ENCODE measurements around the gene KLHL12.
"Not testable (repeated sequence)": the region's sequence is repeated elsewhere in the genome, so short reads cannot be mapped to it uniquely, and the experiment has no call there.

KLHL12 gene

GRCh38 chr1:202945483-202945882 is 18.4 kb upstream of the KLHL12 start:
- no peak for DNase-seq

DNA sequence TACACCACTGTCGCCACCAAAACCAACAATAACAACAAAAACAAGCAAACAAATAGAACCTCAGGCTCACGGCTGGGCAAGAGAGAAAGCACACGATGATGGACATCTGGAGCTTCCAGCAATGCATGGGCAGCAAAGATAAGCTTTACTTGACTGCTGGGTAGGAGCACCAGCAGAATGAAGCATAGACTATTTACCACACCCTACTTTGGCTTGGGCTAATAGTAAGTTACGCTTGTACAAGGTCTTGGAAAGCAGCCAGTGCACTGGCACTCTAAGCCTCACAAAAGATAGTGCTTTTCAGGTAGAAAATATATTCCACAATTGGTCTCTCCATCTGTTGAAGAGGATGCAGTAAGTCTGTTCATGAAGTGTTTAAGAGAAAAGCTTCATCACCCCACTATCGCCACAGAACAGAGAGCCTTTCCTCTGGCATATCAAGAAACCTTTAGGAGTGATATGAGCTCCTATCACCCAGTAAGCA is 17.4 kb upstream of the KLHL12 start:
- DNase-seq: no peak

GRCh38 chr1:202942426-202942825 is 15.4 kb upstream of the KLHL12 start:
- DNase-seq: no peak

- no peak for DNase-seq
These were observed 14.3 kb upstream of the KLHL12 start for GRCh38 chr1:202941372-202941771.

DNA sequence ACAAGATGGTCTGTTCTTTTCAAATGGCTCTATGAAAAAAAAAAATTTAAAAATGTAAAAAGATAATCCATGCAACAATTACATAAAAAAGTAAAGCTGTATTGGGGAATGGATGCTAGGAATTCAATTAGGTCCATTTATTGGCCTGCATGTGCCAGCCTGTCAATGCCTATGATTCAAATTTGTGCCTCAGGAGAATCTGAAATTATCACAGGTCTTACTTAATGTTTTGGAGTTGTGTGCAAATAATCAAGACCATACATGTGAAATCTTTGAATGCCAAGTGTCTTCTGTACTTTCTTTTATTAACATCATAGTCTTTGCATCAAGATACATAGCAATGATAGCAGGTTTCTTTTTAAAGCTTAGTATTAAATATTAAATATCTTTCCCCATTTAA is 13.5 kb upstream of the KLHL12 start:
- DNase-seq: no peak

DNA sequence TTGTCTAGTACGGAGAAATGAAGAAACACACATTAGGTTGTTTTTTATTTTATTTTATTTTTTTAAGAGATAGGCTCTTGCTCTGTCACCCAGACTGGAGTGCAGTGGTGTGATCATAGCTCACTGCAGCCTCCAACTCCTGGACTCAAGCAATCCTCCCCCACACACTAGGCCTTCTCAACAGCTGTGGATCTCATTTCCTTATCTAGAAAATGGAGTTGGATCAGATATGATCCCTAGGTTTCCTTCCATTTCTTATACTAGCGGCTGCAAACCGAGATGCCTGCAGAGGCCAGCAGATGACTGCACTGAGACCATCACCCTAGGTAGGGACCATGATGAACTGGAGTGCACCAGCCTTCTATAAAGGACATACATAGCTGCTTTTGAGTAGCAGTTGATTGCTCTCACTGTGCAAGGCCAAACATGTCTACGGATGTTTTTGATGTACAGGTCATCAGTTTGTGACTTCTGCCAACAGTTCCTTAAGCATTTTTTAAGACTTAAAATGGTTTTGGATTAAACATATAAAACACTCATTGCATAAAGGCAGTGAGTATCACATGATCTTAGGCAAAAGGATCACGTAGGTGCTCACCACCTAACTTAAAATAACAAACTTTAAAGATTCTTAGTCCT is 11.4 kb upstream of the KLHL12 start:
- no peak for DNase-seq

GRCh38 chr1:202936409-202936808 is 9.4 kb upstream of the KLHL12 start:
- DNase-seq: not testable (repeated sequence)

- DNase-seq: no peak
These were observed 8.8 kb upstream of the KLHL12 start for GRCh38 chr1:202935844-202936243.

DNA sequence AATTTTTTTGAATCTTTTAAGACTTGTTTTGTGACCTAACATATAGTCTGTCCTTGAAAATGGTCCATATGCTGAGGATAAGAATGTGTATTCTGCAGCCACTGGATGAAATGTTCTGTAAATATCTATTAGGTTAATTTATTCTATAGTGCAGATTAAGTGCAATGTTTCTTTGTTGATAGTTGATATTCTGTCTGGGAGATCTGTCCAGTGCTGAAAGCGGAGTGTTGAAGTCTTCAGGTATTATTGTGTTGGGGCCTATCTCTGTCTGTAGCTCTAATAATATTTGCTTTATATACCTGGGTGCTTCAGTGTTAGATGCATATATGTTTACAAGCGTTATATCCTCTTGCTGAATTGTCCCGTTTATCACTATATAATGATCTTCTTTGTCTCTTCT is 7.7 kb upstream of the KLHL12 start:
- DNase-seq: no peak

- DNase-seq: no peak
These were observed 5.4 kb upstream of the KLHL12 start for GRCh38 chr1:202932476-202932875.

- no peak for DNase-seq
These were observed 3.5 kb downstream of the KLHL12 start for GRCh38 chr1:202923533-202923932.

DNA sequence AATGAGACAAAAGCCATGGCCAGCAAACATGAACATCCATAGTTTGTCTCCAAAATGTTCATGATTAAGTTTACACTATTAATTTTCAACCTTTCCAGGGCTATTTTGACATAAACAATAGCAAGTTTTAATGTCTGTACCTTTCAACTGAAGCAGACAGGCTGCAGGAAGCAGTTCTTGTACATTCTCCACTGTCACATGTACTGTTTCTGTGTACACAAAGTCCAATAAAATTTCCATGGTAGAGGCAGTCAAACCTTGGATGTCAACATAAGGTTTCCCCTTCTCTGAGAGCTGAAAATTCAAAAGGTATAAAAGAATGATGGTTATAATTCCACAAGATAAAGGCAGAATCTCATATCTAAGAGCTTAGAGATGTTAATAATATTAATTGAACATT is 7.4 kb downstream of the KLHL12 start:
- no peak for DNase-seq

DNA sequence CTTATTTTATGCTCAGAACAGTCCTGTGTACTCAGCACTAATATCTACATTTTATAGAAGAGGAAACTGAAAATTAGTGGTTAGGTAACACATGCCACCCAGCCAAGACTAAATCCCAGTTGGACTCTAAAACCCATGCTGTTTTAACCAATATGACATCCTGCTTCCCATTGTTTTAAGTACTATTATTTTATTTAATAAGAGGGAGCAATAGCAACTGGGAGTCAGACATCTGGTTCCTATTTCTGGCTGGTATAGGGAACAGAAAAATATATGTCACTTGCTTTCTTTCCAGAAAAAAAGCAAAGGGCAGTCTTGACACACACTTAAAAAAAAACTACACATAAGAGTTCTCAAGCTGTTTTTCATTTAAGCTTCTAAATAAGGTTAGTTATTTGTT is 11.9 kb downstream of the KLHL12 start:
- DNase-seq: no peak

DNA sequence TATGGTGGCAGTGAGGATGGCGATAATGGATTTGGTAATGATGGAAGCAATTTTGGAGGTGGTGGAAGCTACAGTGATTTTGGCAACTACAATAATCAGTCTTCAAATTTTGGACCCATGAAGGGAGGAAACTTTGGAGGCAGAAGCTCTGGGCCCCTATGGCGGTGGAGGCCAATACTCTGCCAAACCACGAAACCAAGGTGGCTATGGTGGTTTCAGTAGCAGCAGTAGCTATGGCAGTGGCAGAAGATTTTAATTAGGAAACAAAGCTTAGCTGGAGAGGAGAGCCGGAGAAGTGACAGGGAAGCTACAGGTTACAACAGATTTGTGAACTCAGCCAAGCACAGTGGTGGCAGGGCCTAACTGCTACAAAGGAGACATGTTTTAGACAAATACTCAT is 14.6 kb downstream of the KLHL12 start:
- not testable (repeated sequence) for DNase-seq

DNA sequence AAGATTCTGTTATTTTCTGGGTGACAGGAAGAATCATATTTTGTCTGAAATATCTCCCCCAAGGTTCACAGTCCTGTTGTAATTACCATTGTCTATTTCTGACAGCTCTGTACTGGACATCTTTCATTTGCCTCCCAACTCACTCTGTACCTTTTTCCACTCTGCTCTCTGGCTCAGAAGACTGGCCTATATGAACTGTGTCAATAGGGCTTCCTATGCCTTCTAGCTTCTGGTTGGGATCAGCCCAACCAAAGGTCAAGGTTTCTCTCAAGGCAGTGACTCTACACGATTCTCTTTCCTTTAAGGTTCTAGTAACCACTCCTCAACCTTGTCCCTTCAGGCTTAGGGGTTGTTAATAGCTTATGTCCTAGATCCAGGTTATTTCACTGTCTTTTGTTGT is 17.5 kb downstream of the KLHL12 start:
- no peak for DNase-seq

DNA sequence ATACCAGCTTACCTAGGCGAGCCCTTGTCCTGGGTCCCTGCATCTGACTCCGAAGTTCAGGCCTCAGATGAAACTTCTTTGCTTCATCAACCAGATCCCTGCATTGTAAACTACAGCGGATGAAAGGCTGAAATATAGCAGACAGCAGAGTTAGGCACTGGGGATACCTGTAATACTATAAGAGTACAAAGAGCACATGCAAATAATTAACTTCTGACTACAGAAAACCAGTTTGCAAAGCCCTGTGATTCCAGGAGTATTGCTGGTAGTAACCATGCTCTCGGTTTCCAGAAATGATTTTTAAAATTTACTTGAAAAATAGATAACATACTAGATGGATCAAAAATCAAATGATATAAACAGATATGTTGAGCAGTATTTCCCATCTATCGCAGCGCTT is 18.0 kb downstream of the KLHL12 start:
- DNase-seq: no peak

DNA sequence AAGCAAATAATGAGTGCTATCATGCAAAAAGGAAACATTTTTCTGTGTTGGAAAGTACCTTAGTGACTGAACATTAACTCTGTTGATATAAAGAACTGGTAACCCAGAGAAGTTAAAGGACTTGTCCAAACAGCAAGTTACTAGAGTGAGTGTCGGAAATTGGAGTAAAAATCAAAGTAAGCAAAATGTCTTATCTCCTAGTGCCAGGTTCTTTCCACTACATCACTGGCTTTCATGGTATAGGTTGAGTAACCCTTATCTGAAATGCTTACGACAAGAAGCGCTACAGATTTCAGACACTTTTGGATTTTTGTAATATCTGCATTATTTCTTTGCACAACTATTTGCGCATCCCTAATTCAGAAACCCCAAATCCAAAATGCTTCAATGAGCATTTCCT is 21.7 kb downstream of the KLHL12 start:
- no peak for DNase-seq

GRCh38 chr1:202903808-202904207 is 23.2 kb downstream of the KLHL12 start:
- DNase-seq: not testable (repeated sequence)

DNA sequence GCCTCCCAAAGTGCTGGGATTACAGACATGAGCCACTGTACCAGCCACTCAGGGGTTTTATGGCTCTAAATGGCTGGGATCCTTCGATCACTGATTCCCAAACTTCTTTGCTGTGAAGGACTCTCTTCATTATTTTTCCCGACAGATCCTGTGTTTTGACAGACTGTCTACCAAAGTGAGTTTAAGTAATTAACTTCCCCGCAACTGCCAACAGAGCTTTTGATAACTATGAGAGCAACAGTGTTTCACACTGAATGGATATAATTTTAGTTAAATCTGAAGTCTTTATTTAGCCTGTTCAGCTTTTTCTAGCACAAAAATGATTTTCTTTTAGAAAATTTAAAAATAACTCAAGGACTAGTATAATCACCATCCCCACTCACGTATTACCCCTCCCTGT is 25.5 kb downstream of the KLHL12 start:
- DNase-seq: no peak

- no peak for DNase-seq
These were observed 34.5 kb downstream of the KLHL12 start for GRCh38 chr1:202892501-202892900.

GRCh38 chr1:202890392-202890791 is 36.6 kb downstream of the KLHL12 start:
- DNase-seq: no peak

DNA sequence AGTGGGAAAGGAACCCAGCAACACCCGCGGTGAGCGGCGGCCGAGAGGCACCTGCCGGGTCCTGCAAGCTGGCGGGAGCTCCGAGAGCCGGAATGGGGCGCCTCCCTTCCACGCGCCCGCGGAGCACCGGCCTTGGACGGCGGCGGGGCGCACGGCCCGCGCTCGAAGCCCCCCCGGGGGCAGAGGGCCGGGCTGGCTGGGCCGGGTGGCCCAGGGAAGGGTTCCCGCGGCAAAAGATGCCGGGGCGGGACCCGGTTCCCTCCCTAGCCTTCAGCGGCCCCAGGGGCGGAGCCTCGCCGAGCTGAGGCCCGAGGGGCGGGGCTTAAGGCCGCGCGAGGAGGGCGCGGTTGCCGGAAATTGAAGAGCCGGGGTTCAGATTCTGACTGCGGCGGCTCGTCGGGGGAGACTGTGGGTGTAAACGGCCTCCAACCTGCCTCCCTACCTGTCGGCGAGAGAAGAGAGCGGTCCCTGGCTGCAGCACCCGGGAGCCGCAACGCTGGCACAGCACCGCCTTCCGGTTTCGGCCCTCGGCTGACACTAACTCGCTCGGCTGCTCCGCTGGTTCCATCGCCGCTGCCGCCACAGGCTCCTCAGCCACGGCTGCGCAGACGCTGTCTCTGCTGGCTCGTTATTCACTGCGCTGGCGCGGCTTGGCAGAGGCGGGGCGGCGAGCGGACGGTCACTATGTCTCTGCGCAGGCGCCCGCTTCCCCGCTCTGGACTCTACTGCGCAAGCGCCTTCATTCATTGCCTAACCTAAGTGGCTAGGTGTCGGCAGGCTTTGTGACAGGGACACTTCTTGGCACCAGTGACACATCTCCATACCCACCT is 38.3 kb downstream of the KLHL12 start, which contains the start of gene RABIF:
TSS of gene RABIF (minus strand) at position 619 of the 830 bp plus-strand sequence. CDS start at position 568, 51 bp downstream.
- peak; percentile 97 for DNase-seq

GRCh38 chr1:202888221-202888530 is 38.9 kb downstream of the KLHL12 start:
- DNase-seq: no peak

DNA sequence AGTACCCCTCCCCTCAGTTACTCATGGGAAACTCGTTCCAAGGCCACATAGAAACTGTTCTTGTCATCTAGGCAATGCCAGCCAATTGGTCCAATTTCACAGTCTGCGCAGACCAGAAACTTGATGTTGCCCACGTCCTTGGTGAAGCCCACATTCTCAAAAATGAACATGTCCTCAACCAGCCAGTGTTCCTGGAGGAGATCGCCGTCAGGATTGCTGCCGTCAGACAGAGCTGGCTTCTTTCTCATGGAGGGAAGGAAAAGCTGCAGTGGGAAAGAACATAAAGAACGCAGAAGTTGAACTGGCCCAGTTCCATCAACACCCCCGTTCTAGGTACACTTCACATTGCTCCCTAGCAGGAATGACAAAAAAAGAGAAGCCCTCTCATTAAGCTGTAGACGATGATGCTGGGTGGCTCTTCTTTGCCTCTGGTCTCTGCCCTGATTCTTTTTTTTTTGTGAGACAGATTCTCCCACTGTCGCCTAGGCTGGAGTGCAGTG is 46.0 kb downstream of the KLHL12 start:
- no peak for DNase-seq
